Measurements from ENCODE around the gene ST14.
"Not testable (repeated sequence)": the region's sequence is repeated elsewhere in the genome, so short reads cannot be mapped to it uniquely, and the experiment has no call there.

The ST14 gene

DNA sequence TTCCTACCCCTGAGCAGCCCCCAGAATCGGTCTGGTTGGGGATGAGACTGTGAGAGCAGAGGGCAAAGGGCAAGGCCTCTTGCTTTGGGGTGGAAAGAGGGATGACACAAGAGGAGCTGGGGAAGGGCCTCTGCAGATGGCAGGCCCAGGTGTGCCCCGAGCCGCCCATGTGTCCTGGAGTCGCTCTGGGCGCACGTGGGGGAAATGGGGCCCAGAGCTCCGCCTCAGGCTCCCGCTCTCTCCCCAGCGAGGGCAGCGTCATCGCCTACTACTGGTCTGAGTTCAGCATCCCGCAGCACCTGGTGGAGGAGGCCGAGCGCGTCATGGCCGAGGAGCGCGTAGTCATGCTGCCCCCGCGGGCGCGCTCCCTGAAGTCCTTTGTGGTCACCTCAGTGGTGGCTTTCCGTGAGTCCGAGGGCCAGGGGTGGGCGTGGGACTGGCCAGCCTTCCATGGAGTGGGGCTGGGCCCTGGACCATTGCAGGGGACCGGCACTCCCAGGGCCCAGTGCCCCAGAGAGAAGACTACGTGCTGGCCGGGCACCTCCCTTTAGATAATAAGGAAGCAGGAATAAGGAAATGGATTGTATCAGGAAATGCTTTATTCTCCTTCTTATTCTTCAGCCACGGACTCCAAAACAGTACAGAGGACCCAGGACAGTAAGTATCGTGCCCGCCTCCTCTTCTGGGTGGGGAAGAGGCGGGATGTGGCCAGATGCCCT is 30.1 kb downstream of the ST14 start:
- DNase-seq (ENCODE audit: low read depth) = no peak

GRCh38 chr11:130190371-130190881 is 30.8 kb downstream of the ST14 start:
- no peak for DNase-seq (ENCODE audit: low read depth)

DNA sequence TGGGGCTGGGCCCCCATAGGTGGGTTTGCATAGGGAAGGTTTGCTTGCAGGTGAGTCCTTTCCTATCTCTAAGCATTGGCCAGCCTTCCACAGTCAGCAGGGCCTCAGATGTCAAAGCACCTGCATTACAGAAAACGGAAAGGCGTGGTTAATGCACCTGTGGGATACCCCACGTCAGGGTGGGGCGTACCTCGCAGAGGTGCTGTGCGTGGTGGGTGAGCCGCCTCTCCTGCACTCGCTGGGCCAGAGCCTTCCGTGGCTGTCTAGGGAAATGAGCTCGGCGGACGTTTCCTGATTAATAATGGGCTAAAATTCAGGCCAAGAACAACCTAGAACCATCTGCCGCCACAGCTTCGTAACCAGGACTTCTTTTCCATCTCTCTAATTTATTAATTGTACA is 32.3 kb downstream of the ST14 start:
- DNase-seq (ENCODE audit: low read depth) = no peak

DNA sequence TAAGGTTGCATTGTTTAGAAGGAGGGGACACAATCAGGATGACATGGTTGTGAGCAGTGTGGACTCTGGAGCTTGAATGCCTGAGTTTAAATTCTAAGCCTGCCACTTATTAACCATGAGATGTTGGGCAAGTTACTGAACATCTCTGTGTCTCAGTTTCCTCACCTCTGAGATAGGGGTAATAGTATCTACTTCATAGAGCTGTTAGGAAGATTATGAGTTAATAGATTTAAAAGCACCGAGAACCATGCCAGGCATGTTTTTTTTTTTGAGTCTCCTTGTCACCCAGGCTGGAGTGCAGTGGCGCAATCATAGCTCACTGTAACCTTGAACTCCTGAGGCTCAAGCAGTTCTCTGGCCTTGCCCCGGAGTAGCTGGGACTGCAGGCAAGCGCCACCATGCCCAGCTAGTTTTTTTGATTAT is 33.3 kb downstream of the ST14 start:
- no peak for DNase-seq (ENCODE audit: low read depth)

- DNase-seq (ENCODE audit: low read depth) = not testable (repeated sequence)
These were observed 34.0 kb downstream of the ST14 start for GRCh38 chr11:130193551-130193950.

GRCh38 chr11:130194241-130195023 is 34.9 kb downstream of the ST14 start:
- no peak for DNase-seq (ENCODE audit: low read depth)

- DNase-seq (ENCODE audit: low read depth) = no peak
These were observed 37.9 kb downstream of the ST14 start for GRCh38 chr11:130197386-130198035.

GRCh38 chr11:130198292-130198691 is 38.7 kb downstream of the ST14 start:
- DNase-seq (ENCODE audit: low read depth) = no peak

GRCh38 chr11:130198964-130199363 is 39.4 kb downstream of the ST14 start:
- no peak for DNase-seq (ENCODE audit: low read depth)

DNA sequence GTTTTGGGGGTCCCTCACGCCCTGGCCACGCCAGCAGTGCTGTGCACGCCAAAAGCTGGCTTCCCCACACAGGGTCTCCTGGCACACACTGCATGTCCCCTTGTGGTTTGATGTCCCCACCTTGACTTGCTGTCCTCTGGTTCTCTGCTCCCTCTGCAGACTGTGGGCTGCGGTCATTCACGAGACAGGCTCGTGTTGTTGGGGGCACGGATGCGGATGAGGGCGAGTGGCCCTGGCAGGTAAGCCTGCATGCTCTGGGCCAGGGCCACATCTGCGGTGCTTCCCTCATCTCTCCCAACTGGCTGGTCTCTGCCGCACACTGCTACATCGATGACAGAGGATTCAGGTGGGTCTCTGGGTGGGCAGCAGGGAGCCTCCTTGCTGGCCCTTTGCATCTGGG is 40.2 kb downstream of the ST14 start:
- no peak for DNase-seq (ENCODE audit: low read depth)

DNA sequence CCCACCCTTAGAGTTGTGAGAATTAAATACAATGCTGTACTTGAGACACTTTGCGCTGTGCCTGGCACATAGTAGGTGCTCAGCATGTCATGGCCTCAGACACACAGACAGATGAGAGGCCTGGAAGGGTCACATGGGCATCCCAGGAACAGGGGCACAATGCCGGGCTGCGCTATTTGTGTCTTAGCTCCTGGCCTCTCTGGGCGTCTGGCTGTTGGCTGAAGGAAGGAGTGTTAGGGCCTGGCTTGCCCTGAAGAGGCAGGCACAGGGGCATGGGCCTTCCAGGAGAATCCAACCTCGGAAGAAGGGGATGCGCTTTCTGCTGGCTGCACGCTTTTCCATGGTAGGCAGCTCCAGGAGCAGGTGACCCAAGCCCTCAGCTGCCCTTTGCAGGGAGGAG is 41.4 kb downstream of the ST14 start:
- no peak for DNase-seq (ENCODE audit: low read depth)

DNA sequence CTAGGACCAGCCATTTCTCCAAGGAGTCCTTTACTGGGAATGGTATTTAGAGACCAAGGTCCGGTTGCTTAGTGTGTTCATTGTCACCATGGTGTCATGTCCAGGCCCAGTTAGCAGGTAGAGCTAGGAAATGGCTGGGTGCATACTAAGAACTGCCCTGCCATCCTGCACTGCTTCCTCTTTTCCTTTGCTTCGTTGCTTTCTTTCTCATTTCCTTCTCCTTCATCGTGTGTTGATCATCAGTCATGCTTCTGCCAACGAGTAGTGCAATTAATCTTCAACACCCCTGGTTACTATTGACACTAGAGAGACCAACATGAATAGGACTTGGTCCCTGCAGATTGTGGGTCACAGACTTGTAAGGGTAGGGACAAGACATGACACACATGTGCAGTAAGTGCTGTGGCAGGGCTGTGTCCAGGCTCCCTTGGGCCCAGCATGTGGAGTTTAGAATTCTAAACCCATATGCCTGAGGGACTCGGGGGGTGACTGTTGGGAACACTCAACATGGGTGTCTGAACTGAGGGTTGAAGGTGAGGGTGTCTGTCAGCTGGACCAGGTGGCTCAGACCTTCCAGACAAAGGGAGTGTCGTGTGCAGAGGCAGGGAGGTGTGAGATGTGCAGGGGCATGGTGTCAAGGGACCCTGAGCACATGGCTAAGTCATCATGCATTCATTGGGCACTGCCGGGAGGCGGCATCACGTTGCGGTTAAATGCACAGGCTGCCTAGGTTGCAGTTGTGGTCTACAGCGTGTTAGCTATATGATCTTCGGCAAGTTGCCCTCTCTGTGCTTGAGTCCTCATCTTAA is 42.6 kb downstream of the ST14 start:
- no peak for DNase-seq (ENCODE audit: low read depth)

DNA sequence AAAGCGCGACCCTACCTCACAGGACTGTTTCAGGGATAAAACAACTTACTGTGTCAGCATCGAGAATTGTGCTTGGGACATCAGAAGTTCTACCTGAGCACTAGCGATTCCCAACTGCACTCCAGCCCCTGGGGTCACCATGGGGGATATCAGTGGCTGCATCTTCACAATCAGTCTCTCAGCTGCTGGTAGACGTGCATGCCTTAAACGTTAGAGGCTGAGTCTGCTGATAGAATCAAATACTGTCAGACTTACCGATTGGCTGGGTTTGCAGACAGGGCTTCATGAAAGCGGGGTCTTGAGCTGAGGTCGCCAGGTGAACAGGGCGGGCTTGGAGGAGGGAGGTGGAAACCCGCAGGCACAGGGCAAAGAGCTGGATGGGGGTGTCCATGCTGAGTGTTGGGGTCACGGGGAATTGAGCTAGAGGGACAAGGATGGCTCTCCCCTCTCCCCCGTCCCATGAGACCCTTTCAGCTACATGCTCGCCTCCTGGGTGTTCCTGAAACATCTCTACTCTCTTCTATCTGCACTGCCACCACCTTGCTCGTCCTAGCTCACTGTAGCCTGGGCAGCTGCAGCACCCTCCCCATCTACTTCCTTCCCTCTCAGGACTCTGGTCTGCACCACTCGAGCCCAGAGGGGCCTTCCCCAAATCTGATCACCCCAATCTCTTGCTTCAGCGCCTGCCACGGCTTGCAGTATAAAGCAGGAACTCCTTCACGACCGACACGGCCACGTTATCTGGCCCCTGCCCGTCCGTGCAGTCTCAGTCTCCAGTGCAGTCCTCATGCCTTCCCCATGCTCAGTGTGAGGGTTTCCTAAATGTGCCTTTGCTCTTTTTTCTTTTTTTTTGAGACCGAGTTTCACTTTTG is 43.5 kb downstream of the ST14 start:
- no peak for DNase-seq (ENCODE audit: low read depth)

DNA sequence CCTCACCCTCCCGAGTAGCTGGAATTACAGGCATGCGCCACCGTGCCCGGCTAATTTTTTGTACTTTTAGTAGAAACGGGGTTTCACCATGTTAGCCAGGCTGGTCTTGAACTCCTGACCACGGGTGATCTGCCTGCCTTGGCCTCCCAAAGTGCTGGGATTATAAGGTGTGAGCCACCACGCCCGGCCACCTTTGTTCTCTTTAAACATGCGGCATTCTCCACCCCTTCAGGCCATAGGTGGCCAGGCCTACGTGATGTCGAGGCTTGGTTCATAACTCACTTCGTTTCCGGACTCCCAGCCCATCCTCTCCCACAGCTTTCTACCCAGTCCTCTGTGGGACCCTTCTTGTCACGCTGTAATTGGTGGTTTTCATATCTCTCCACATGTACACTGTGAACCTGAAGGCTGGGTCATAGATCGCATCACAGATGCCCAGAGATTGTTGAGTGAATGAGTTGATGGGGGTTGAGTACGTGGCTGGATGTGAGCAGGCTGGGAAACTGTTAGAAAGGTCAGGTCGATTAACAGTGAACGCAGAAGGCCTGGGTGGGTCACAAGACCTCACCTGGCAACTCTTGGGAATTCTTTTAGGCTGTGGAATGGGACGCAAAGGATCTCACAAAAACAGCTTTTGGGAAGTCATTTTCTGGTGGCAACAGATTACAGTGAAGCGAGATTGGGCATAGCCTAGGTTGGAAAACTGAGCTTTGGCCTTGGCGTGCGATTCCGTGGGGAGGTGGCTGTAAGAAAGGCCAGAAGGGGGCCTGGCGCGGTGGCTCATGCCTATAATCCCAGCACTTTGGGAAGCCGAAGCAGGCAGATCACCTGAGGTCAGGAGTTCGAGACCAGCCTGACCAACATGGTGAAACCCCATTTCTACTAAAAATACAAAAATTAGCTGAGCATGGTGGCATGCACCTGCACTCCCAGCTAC is 44.5 kb downstream of the ST14 start:
- DNase-seq (ENCODE audit: low read depth) = no peak

DNA sequence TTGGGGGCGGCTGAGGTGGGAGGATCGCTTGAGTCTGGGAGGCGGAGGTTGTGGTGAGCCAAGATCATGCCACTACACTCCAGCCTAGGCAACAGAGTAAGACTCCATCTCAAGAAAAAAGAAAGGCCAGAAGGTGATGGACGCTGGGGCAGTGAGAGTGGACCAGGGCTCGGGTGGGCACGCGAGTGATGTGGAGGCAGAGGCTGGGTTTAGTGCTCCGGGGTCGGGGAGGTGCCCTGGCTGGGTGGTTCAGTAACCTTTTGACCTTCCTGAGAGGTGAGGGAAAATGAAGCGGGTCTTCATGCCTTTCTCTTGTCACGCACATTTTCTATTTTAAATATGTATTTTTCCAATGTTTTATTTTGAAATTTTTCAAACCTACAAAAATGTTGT is 45.1 kb downstream of the ST14 start:
- DNase-seq (ENCODE audit: low read depth) = no peak

GRCh38 chr11:130206141-130206540 is 46.6 kb downstream of the ST14 start:
- DNase-seq (ENCODE audit: low read depth) = no peak

DNA sequence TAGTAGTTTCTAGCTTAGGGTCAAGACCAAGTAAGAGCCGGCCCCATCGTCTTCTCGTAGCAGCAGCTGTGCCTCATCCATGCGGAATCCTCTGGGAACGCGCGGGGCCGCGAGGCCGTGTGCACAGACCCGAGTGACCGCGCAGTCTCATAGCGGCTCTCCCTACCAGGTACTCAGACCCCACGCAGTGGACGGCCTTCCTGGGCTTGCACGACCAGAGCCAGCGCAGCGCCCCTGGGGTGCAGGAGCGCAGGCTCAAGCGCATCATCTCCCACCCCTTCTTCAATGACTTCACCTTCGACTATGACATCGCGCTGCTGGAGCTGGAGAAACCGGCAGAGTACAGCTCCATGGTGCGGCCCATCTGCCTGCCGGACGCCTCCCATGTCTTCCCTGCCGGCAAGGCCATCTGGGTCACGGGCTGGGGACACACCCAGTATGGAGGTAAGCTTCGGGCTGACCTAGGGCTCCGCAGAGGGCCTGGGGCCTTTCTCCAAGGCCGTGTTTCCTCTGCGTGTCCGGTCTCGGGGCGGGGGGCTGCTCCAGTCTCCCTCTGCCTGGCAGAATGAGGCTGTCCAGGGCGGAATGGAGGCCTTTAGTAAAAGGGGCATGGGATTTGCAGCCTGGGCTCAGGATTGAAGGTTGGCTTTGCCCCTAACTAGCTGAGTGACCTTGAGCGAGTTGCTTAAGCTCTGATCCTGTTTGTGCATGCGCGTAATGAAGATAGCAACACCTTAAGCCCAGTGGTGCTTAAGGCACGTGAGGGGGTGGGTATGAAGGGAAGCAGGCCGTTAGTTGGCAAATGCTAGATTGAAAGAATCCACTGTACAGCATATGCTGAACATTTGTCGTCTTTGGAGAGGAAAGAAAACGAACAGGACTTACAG is 48.9 kb downstream of the ST14 start:
- DNase-seq (ENCODE audit: low read depth) = no peak

DNA sequence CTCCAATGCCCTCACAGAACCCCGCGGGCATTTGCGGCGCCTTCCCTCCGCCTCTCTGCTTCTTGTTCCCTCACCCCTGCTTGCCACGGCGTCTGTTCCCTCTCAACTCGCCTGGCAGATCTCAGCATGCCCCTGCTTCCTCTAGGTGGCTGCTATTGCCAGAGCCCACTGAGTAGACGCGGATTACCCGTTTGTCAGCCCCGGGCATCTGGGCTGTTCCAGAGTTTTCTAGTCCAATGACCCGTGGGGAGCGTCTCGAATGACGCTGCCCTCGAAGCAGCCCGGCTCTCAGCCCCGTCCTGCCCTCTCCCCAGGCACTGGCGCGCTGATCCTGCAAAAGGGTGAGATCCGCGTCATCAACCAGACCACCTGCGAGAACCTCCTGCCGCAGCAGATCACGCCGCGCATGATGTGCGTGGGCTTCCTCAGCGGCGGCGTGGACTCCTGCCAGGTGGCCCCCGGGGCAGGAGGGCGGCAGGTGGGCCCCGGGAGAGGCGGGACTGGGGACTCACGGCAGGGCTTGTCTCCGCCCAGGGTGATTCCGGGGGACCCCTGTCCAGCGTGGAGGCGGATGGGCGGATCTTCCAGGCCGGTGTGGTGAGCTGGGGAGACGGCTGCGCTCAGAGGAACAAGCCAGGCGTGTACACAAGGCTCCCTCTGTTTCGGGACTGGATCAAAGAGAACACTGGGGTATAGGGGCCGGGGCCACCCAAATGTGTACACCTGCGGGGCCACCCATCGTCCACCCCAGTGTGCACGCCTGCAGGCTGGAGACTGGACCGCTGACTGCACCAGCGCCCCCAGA is 49.7 kb downstream of the ST14 start:
- no peak for DNase-seq (ENCODE audit: low read depth)

Measured in fibroblast of gingiva (primary cell).